ENCODE results near the gene HOXB1. TPM values are rescaled to one million over a fixed set of nuclear protein-coding genes. Genes with fewer than 3 reads are reported as not detected.

The HOXB1 gene
- polyA plus RNA-seq, 1 of the 3 experiments (the other 2 are of a cell fraction), result not detected

- no peaks in the 10 kb centered on the region for H3K36me3 ChIP-seq (replicated peaks in 1 of 2; ENCODE audit: control insufficient read depth in 1 of 2, insufficient read depth in 2 of 2, low read length in 1 of 2)
- ChIA-PET CTCF (no interaction called here), POLR2A (no interaction called here)
- H3K4me1 ChIP-seq (ENCODE audit: control insufficient read depth in 1 of 2, insufficient read depth in 2 of 2, low read depth in 1 of 2, low read length in 1 of 2), result peaks cover 0 to 2% of the 10 kb centered on the region in 2 experiments; a peak in 1 of 4 replicates
- H2AFZ ChIP-seq (ENCODE audit: low read depth), result no peak overlapping the region
- peaks cover 6% of the 10 kb centered on the region; the same call in 1 of the 2 replicates for H4K20me1 ChIP-seq (ENCODE audit: insufficient read depth)
- no peak overlapping the region for H3K27ac ChIP-seq (ENCODE audit: low read depth in 2 of 2, low read length in 1 of 2)
- H3F3A ChIP-seq (replicated peaks; ENCODE audit: insufficient read depth), result no peaks in the 10 kb centered on the region
- no peaks in the 10 kb centered on the region for H3K9me2 ChIP-seq
- TF ChIP-seq USF2 (IDR thresholded peaks at IDR 0.05; ENCODE audit: borderline replicate concordance, low read depth, low read length) (no peak), RFX5 (IDR thresholded peaks at IDR 0.05; ENCODE audit: low read length) (no peak), CTCF (IDR thresholded peaks at IDR 0.05) (no peak)
- no peak for DNase-seq
- H3K4me2 ChIP-seq, result no peak overlapping the region
- H3K9me3 ChIP-seq, result no peaks in the 10 kb centered on the region
- no peak overlapping the region for H3K9ac ChIP-seq
- H3K79me2 ChIP-seq (ENCODE audit: insufficient read depth), result no peaks in the 10 kb centered on the region
- no peak overlapping the region for H3K4me3 ChIP-seq (ENCODE audit: low read depth in 2 of 2, low read length in 1 of 2)
- peaks cover 97% of the 10 kb centered on the region for H3K27me3 ChIP-seq (ENCODE audit: insufficient read depth)
- 13% methylated on average over 2 of the region's 2 CpGs for WGBS (ENCODE audit: low lambda C conversion rate)
Observed at GRCh38 chr17:48566717-48567116, 35.9 kb upstream of the HOXB1 start.

- no peak overlapping the region for H2AFZ ChIP-seq (ENCODE audit: low read depth)
- ChIA-PET CTCF (no interaction called here), POLR2A (no interaction called here)
- H3K4me2 ChIP-seq, result no peak overlapping the region
- H3K27me3 ChIP-seq (ENCODE audit: insufficient read depth), result peaks cover 97% of the 10 kb centered on the region
- H3K4me3 ChIP-seq (ENCODE audit: low read depth in 2 of 2, low read length in 1 of 2), result no peak overlapping the region
- no peaks in the 10 kb centered on the region for H3K79me2 ChIP-seq (ENCODE audit: insufficient read depth)
- H3K36me3 ChIP-seq (replicated peaks in 1 of 2; ENCODE audit: control insufficient read depth in 1 of 2, insufficient read depth in 2 of 2, low read length in 1 of 2), result no peaks in the 10 kb centered on the region
- DNase-seq, result no peak
- H3F3A ChIP-seq (replicated peaks; ENCODE audit: insufficient read depth), result no peaks in the 10 kb centered on the region
- H3K9me2 ChIP-seq, result no peaks in the 10 kb centered on the region
- TF ChIP-seq TCF12 (IDR thresholded peaks at IDR 0.05), result no peak
- no peak for TF ChIP-seq FOSL2 (IDR thresholded peaks at IDR 0.05; ENCODE audit: borderline replicate concordance, low read depth)
- H4K20me1 ChIP-seq (ENCODE audit: insufficient read depth), result peaks cover 10% of the 10 kb centered on the region; the same call in 1 of the 2 replicates
- WGBS (ENCODE audit: low lambda C conversion rate), result 8% methylated on average over 4 of the region's 4 CpGs
- peaks cover 0 to 2% of the 10 kb centered on the region in 2 experiments; a peak in 1 of 4 replicates for H3K4me1 ChIP-seq (ENCODE audit: control insufficient read depth in 1 of 2, insufficient read depth in 2 of 2, low read depth in 1 of 2, low read length in 1 of 2)
- H3K9me3 ChIP-seq, result no peaks in the 10 kb centered on the region
- H3K27ac ChIP-seq (ENCODE audit: low read depth in 2 of 2, low read length in 1 of 2), result no peak overlapping the region
- H3K9ac ChIP-seq, result no peak overlapping the region
Observed at GRCh38 chr17:48565925-48566710, 35.3 kb upstream of the HOXB1 start.

GRCh38 chr17:48565022-48565554, 34.3 kb upstream of the HOXB1 start:
- H3K4me2 ChIP-seq, result no peak overlapping the region
- CTCF ChIA-PET, result interaction anchor here (1.0 to 1.1 kb wide), 2 partner anchors 53 to 73 kb away, joined by 3 read pairs; no protein-coding TSS in a partner anchor
- H3K9ac ChIP-seq, result no peak overlapping the region
- no peak overlapping the region for H3K27ac ChIP-seq (ENCODE audit: low read depth in 2 of 2, low read length in 1 of 2)
- TF ChIP-seq NFIC (IDR thresholded peaks at IDR 0.05; ENCODE audit: borderline replicate concordance) (no peak), USF2 (IDR thresholded peaks at IDR 0.05; ENCODE audit: borderline replicate concordance, low read depth, low read length) (no peak), YY1 (IDR thresholded peaks at IDR 0.05; ENCODE audit: low read depth) (no peak), GABPA (IDR thresholded peaks at IDR 0.05; ENCODE audit: low read depth) (no peak), ELF1 (IDR thresholded peaks at IDR 0.05) (no peak), CHD2 (IDR thresholded peaks at IDR 0.05; ENCODE audit: low read length, partially characterized antibody) (no peak)
- peaks cover 10% of the 10 kb centered on the region; the same call in 1 of the 2 replicates for H4K20me1 ChIP-seq (ENCODE audit: insufficient read depth)
- H3K9me2 ChIP-seq, result no peaks in the 10 kb centered on the region
- H3K4me3 ChIP-seq (ENCODE audit: low read depth in 2 of 2, low read length in 1 of 2), result no peak overlapping the region
- H3F3A ChIP-seq (replicated peaks; ENCODE audit: insufficient read depth), result no peaks in the 10 kb centered on the region
- POLR2A ChIA-PET, result no interaction called here
- peaks cover 97% of the 10 kb centered on the region for H3K27me3 ChIP-seq (ENCODE audit: insufficient read depth)
- 18% methylated on average over 2 of the region's 2 CpGs for WGBS (ENCODE audit: low lambda C conversion rate)
- H3K4me1 ChIP-seq (ENCODE audit: control insufficient read depth in 1 of 2, insufficient read depth in 2 of 2, low read depth in 1 of 2, low read length in 1 of 2), result peaks cover 0 to 2% of the 10 kb centered on the region in 2 experiments; a peak in 1 of 4 replicates
- no peaks in the 10 kb centered on the region for H3K36me3 ChIP-seq (replicated peaks in 1 of 2; ENCODE audit: control insufficient read depth in 1 of 2, insufficient read depth in 2 of 2, low read length in 1 of 2)
- H2AFZ ChIP-seq (ENCODE audit: low read depth), result no peak overlapping the region
- DNase-seq, result no peak
- H3K79me2 ChIP-seq (ENCODE audit: insufficient read depth), result no peaks in the 10 kb centered on the region
- no peaks in the 10 kb centered on the region for H3K9me3 ChIP-seq

All from SK-N-SH (cell line).